ENCODE results near the gene SLC15A3.

The SLC15A3 gene

GRCh38 chr11:60944490-60945294 is 7.3 kb downstream of the SLC15A3 start:
- FAIRE-seq: no peak

- FAIRE-seq: no peak
These were observed 8.9 kb downstream of the SLC15A3 start for GRCh38 chr11:60942970-60943565.

- no peak for FAIRE-seq
These were observed 9.8 kb downstream of the SLC15A3 start for GRCh38 chr11:60942219-60942618.

- no peak for FAIRE-seq
These were observed 10.4 kb downstream of the SLC15A3 start for GRCh38 chr11:60941371-60942119.

- FAIRE-seq: no peak
These were observed 12.1 kb downstream of the SLC15A3 start for GRCh38 chr11:60939855-60940254.

GRCh38 chr11:60939301-60939700 is 12.7 kb downstream of the SLC15A3 start:
- no peak for FAIRE-seq

GRCh38 chr11:60938500-60938899 is 13.5 kb downstream of the SLC15A3 start:
- no peak for FAIRE-seq

GRCh38 chr11:60937811-60938210 is 14.2 kb downstream of the SLC15A3 start:
- FAIRE-seq: no peak

- FAIRE-seq: no peak
These were observed 14.8 kb downstream of the SLC15A3 start for GRCh38 chr11:60937144-60937527.

GRCh38 chr11:60936467-60937143 is 15.4 kb downstream of the SLC15A3 start:
- no peak for FAIRE-seq

GRCh38 chr11:60935676-60936442 is 16.1 kb downstream of the SLC15A3 start:
- FAIRE-seq: no peak

- FAIRE-seq: no peak
These were observed 17.0 kb downstream of the SLC15A3 start for GRCh38 chr11:60934790-60935605.

- no peak for FAIRE-seq
These were observed 17.7 kb downstream of the SLC15A3 start for GRCh38 chr11:60934124-60934789.

GRCh38 chr11:60933416-60934123 is 18.4 kb downstream of the SLC15A3 start:
- no peak for FAIRE-seq

GRCh38 chr11:60932605-60933356 is 19.2 kb downstream of the SLC15A3 start:
- FAIRE-seq: no peak

GRCh38 chr11:60931917-60932316 is 20.1 kb downstream of the SLC15A3 start:
- FAIRE-seq: no peak

- no peak for FAIRE-seq
These were observed 21.6 kb downstream of the SLC15A3 start for GRCh38 chr11:60930394-60930793.

GRCh38 chr11:60929764-60930163 is 22.2 kb downstream of the SLC15A3 start:
- FAIRE-seq: no peak

GRCh38 chr11:60928563-60929001 is 23.4 kb downstream of the SLC15A3 start:
- FAIRE-seq: no peak
